WERI-Rb-1 (cell line): Measurements from ENCODE around the gene MAP4.

ENCODE experiments used
- DNase-seq: peaks from one replicate; pipeline ENCODE4 v3.0.0-alpha.2; 2020
- H3K27ac ChIP-seq: fragments of 250-450 bp; sonication (Bioruptor Pico); 2 replicates; pipeline ENCODE4 v1.5.1; 2020; ENCODE audit warnings: mild to moderate bottlenecking, moderate library complexity
- H3K27me3 ChIP-seq: fragments of 250-450 bp; sonication (Bioruptor Pico); 2 replicates; pipeline ENCODE4 v1.5.1; 2021; ENCODE audit warnings: mild to moderate bottlenecking, low read depth, moderate library complexity; ENCODE audit not compliant: insufficient read depth, severe bottlenecking
- H3K36me3 ChIP-seq: fragments of 250-450 bp; sonication (Bioruptor Pico); 2 replicates; pipeline ENCODE4 v1.5.1; 2020; ENCODE audit warnings: mild to moderate bottlenecking, moderate library complexity
- H3K4me3 ChIP-seq: 2 replicates; pipeline ENCODE4 v1.5.1; 2011; ENCODE audit warnings: low read depth, mild to moderate bottlenecking, control low read depth, low read length
- H3K9me3 ChIP-seq: fragments of 250-450 bp; sonication (Bioruptor Pico); 2 replicates; pipeline ENCODE4 v1.5.1; 2021; ENCODE audit warnings: mild to moderate bottlenecking, moderate library complexity; ENCODE audit not compliant: severe bottlenecking
- TF ChIP-seq, protein P1 (sequence below): IDR thresholded peaks from 2 replicates; pipeline ENCODE4 v1.5.1; 2011; ENCODE audit warnings: low read depth, mild to moderate bottlenecking, control low read depth, inconsistent platforms, low read length

The MAP4 gene

DNA sequence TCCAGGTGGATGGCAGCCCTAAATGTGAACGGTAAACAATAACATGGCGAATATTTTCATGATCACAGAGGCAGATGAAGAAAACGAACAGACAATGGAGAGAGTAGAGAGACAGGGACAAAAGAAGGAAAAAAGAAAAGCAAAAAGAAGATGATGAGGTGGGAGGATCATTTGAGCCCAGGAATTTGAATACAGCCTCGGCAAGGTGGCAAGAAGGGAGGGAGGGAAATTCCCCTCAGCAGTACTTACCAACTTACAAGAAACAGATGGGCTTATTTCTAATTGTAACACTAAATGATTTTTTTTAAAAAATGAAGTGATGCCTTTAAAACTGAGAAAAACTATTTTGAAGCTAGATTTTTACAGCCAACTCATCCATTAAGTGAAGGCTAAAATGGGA is 6.0 kb upstream of the MAP4 start:
- DNase-seq: no peak
- TF ChIP-seq, protein P1, sequence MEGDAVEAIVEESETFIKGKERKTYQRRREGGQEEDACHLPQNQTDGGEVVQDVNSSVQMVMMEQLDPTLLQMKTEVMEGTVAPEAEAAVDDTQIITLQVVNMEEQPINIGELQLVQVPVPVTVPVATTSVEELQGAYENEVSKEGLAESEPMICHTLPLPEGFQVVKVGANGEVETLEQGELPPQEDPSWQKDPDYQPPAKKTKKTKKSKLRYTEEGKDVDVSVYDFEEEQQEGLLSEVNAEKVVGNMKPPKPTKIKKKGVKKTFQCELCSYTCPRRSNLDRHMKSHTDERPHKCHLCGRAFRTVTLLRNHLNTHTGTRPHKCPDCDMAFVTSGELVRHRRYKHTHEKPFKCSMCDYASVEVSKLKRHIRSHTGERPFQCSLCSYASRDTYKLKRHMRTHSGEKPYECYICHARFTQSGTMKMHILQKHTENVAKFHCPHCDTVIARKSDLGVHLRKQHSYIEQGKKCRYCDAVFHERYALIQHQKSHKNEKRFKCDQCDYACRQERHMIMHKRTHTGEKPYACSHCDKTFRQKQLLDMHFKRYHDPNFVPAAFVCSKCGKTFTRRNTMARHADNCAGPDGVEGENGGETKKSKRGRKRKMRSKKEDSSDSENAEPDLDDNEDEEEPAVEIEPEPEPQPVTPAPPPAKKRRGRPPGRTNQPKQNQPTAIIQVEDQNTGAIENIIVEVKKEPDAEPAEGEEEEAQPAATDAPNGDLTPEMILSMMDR: no peak
- H3K9me3 ChIP-seq: no peaks in the 10 kb centered on the region
- no peak overlapping the region for H3K4me3 ChIP-seq
- no peak overlapping the region for H3K27ac ChIP-seq
- no peaks in the 10 kb centered on the region for H3K27me3 ChIP-seq
- H3K36me3 ChIP-seq: no peaks in the 10 kb centered on the region

DNA sequence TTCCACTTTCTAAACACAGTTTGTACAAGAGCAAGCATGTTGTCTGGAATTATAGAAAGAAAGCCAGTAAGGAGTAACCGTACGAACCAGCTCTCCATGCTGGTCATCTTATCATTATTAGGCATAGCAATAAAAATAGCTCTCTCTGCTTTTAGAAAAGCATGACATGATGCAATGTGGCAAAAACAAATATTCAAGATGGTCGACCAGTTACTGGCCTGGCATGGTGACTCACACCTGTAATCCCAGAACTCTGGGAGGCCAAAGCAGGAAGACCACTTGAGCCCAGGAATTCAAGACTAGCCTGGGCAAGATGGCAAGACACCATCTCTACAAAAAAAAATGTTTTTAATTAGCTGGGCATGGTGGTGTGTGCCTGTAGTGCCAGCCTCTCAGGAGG is 2.6 kb upstream of the MAP4 start:
- DNase-seq: no peak

DNA sequence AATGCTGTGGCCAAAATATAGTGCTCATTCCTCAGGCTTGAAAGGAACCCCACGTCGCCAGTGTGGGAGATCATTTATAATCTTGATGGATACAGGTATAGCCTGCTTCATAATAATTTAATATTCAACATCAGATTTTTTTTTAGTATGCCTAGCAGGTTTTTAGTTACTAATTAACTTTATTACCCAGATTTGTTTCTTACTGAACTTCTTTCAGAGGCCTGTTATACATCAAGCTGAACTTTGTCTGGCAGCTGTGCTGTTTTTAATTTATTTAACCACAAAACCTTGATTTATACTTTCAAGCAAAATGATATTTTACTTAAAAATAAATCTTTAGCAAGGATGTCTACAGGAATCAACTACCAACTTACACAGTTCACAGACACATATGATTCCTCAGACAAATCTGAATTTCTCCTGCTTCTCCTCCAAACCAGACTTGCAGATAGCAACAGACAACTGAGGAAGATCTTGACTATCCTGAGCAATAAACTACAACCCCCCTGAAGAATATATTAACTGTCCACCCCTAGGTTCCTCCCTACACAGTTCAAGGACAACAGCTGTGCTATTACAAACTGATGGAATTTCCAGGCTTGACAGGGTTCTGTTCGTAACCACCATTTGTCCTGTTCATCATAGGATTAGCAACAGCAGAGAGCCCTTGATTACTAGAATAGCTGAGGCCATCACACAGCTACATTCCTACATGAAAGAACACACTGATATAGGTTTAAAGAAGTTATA is 610 bp downstream of the MAP4 start:
- TF ChIP-seq, protein P1: no peak
- Histone ChIP-seq H3K36me3 (no peaks in the 10 kb centered on the region), H3K4me3 (no peak overlapping the region), H3K9me3 (no peaks in the 10 kb centered on the region), H3K27ac (no peak overlapping the region), H3K27me3 (no peaks in the 10 kb centered on the region)
- DNase-seq: no peak

More for the DNA sequence above, 2.6 kb upstream of the MAP4 start:
- Histone ChIP-seq H3K27me3 (no peaks in the 10 kb centered on the region), H3K27ac (no peak overlapping the region), H3K9me3 (no peaks in the 10 kb centered on the region), H3K4me3 (no peak overlapping the region), H3K36me3 (no peaks in the 10 kb centered on the region)
- TF ChIP-seq, protein P1: no peak

DNA sequence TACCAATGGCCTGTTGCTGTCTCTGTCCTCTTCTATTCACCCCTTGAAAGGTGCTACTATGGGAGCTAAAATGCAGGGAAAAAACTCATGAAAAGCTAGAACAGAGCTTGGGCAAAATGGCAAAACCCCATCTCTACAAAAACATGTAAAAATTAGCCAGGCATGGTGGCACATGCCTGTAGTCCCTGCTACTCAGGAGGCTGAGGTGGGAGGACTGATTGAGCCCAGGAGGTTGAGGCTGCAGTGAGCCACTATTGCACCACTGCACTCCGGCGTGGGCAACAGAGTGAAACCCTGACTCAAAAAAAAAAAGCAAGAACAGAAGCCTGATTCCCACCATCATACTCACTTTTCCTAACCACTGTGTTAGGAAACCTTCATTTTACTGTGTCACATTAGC is 1.9 kb downstream of the MAP4 start:
- TF ChIP-seq, protein P1: no peak
- Histone ChIP-seq H3K27me3 (no peaks in the 10 kb centered on the region), H3K27ac (no peak overlapping the region), H3K36me3 (peaks cover under 1% of the 10 kb centered on the region), H3K4me3 (no peak overlapping the region), H3K9me3 (no peaks in the 10 kb centered on the region)
- DNase-seq: no peak

DNA sequence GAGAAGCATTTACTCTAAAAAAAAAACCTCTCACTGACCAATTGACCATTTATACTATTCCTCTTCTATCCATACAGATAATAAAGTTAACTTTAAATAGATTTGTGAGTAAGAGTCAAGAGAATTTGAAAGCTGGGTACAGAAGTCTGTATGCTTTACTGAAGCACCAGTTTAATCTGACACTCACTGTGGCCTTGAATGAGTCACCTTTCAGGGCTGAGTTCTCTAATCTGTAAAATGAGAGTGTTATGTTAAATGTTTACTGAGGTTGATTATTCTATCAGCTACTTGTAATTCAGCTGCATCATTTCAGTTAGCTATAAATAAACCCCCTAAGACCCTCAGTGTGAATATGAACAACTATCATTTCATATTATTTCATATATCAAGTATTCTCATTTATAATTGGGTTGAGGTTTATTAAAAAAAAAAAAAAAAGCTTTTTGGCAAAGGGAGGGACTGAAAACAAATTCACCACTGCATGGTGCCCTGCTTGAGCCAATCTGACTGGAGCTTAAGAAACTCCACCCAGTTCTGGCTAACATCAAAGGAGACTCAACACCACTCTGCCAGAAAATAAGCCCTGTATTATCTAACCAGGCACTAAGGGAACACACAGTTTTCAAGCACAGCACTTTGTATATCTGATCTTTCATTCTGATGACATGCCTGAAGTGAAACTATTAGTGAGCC is 2.8 kb downstream of the MAP4 start:
- Histone ChIP-seq H3K4me3 (no peak overlapping the region), H3K36me3 (peaks cover 8% of the 10 kb centered on the region), H3K27me3 (no peaks in the 10 kb centered on the region), H3K27ac (no peak overlapping the region), H3K9me3 (no peaks in the 10 kb centered on the region)
- no peak for DNase-seq
- TF ChIP-seq, protein P1: no peak
